Measurements from ENCODE around the gene UGT3A1. TPM values are rescaled to one million over a fixed set of nuclear protein-coding genes. Genes with fewer than 3 reads are reported as not detected.

The UGT3A1 gene
- total and polyA plus RNA-seq, 10 of the 15 experiments (the other 5 are each of a cell fraction or from before 2014, with no cell fraction given) = not detected

GRCh38 chr5:35956429-35956828 lies 34.8 kb downstream of the UGT3A1 start (continued):
- TF ChIP-seq, protein P1, sequence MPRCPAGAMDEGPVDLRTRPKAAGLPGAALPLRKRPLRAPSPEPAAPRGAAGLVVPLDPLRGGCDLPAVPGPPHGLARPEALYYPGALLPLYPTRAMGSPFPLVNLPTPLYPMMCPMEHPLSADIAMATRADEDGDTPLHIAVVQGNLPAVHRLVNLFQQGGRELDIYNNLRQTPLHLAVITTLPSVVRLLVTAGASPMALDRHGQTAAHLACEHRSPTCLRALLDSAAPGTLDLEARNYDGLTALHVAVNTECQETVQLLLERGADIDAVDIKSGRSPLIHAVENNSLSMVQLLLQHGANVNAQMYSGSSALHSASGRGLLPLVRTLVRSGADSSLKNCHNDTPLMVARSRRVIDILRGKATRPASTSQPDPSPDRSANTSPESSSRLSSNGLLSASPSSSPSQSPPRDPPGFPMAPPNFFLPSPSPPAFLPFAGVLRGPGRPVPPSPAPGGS (IDR thresholded peaks at IDR 0.05; ENCODE audit: borderline replicate concordance, insufficient read depth, low read depth, low read length, poor library complexity, severe bottlenecking) = no peak
- TF ChIP-seq BRCA1 (IDR thresholded peaks at IDR 0.05; ENCODE audit: low read depth, low read length) = no peak
- TF ChIP-seq NR2F1 (conservative IDR thresholded peaks at IDR 0.05) = no peak

DNA sequence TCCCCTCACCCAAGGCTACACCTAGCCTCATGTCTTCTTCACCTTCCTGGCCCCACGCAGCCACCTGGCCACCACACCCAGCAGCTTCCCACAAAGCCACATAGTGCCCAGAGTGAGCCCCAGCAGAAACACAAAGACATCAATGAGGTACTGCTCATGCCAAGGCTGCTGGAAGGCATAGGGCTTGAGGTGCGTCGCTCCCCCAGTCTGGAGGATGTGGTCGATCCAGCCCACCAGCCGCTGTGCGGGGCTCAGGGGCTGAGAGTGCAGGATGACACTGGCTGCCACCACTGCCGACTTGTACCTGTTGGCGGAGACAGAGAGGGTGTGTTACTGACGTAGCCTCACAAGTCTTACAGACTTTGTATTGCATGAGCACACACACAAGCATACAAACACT lies 37.0 kb downstream of the UGT3A1 start:
- H4K20me1 ChIP-seq (ENCODE audit: control insufficient read depth, insufficient read depth) = no peaks in the 10 kb centered on the region
- WGBS (ENCODE audit: insufficient coverage, insufficient replicate concordance, low lambda C conversion rate, missing lambda C conversion rate) = 39% methylated on average over 9 of the region's 9 CpGs
- ChIA-PET POLR2A (no interaction called here), SMC1A (ENCODE audit: uncharacterized antibody, unreplicated experiment) (no interaction called here), RAD21 (ENCODE audit: unreplicated experiment) (no interaction called here), CTCF (no interaction called here)
- BruUV-seq (replicated peaks) = no TSS peak
- H3K27me3 ChIP-seq (replicated peaks in 1 of 2; ENCODE audit: control insufficient read depth in 2 of 2, insufficient read depth in 2 of 2, low read length in 1 of 2) = peaks cover 0 to 2% of the 10 kb centered on the region in 2 experiments; a peak in 1 of 4 replicates
- in situ Hi-C loops (cut with MboI) = no loop called here
- FAIRE-seq (no peak), ATAC-seq (no peak), DNase-seq (ENCODE audit: low read depth, low spot score) (no peak)
- H3K9ac ChIP-seq (ENCODE audit: control insufficient read depth, insufficient read depth, low read length) = no peak overlapping the region
- no peak for TF ChIP-seq SRF (IDR thresholded peaks at IDR 0.05; ENCODE audit: low read depth in 2 of 2, low read length in 2 of 2)
- no peak for TF ChIP-seq MAX (IDR thresholded peaks at IDR 0.05; ENCODE audit: low read depth, low read length)
- TF ChIP-seq CBX3 (IDR thresholded peaks at IDR 0.05; ENCODE audit: borderline replicate concordance, low read depth) = no peak
- TF ChIP-seq TARDBP (IDR thresholded peaks at IDR 0.05; ENCODE audit: borderline replicate concordance) = no peak
- TF ChIP-seq RELA (IDR thresholded peaks at IDR 0.05; ENCODE audit: borderline replicate concordance, partially characterized antibody) = no peak
- no peak overlapping the region for H3K4me2 ChIP-seq (ENCODE audit: control insufficient read depth, insufficient read depth)
- H3K4me3 ChIP-seq = no peak overlapping the region
- H3K27ac ChIP-seq (ENCODE audit: control insufficient read depth, insufficient read depth) = no peak overlapping the region
- no peaks in the 10 kb centered on the region for H3K36me3 ChIP-seq (ENCODE audit: control insufficient read depth in 2 of 2, insufficient read depth in 2 of 2, low read length in 1 of 2)
- intact Hi-C loops (cut with micrococcal nuclease; ENCODE audit: unreplicated experiment) = no loop called here
- H3K79me2 ChIP-seq (ENCODE audit: control insufficient read depth, insufficient read depth, low read length) = no peaks in the 10 kb centered on the region
- no peak overlapping the region for H2AFZ ChIP-seq (ENCODE audit: control insufficient read depth, low read depth, low read length)
- no peaks in the 10 kb centered on the region for H3K4me1 ChIP-seq (ENCODE audit: control insufficient read depth, insufficient read depth, low read length)
- no peaks in the 10 kb centered on the region for H3K9me3 ChIP-seq (replicated peaks; ENCODE audit: control insufficient read depth, insufficient read depth, low read length)
